Osteoblast (primary cell): ENCODE measurements around the gene GPC5. TPM values are rescaled to one million over a fixed set of nuclear protein-coding genes. Genes with fewer than 3 reads are reported as not detected.

Experiments used
- DNase-seq: peaks from one replicate; pipeline ENCODE4 v3.0.0; 2011; ENCODE audit warnings: low spot score, mixed read lengths; ENCODE audit not compliant: insufficient read length; ENCODE audit errors: missing footprints
- H2AFZ ChIP-seq: 2 replicates; pipeline ENCODE4 v1.6.0; 2011; ENCODE audit warnings: mild to moderate bottlenecking, low read length
- H3K27ac ChIP-seq: 2 replicates; pipeline ENCODE4 v1.5.1; 2011; ENCODE audit warnings: mild to moderate bottlenecking, low read depth, low read length, moderate library complexity
- H3K27me3 ChIP-seq: 2 replicates; pipeline ENCODE4 v1.6.0; 2012; ENCODE audit warnings: mild to moderate bottlenecking, control low read depth, inconsistent platforms, low read length, moderate library complexity; ENCODE audit not compliant: insufficient read depth
- H3K36me3 ChIP-seq: 2 replicates; pipeline ENCODE4 v1.5.1; 2011; ENCODE audit warnings: mild to moderate bottlenecking, low read length, control low read depth, moderate library complexity; ENCODE audit not compliant: insufficient read depth
- H3K4me1 ChIP-seq: 2 replicates; pipeline ENCODE4 v1.5.1; 2011; ENCODE audit warnings: mild to moderate bottlenecking, low read length, control low read depth, moderate library complexity; ENCODE audit not compliant: insufficient read depth
- H3K4me2 ChIP-seq: 2 replicates; pipeline ENCODE4 v1.6.0; 2011; ENCODE audit warnings: mild to moderate bottlenecking, low read length; ENCODE audit not compliant: insufficient read depth
- H3K4me3 ChIP-seq: fragments of 200-600 bp; sonication (generic); 3 replicates; pipeline ENCODE4 v1.5.1; 2012; ENCODE audit warnings: mild to moderate bottlenecking, low read length, inconsistent platforms; ENCODE audit not compliant: insufficient read depth
- H3K79me2 ChIP-seq: 2 replicates; pipeline ENCODE4 v1.6.0; 2012; ENCODE audit warnings: mild to moderate bottlenecking, low read length, control low read depth, inconsistent platforms; ENCODE audit not compliant: insufficient read depth
- H3K9me3 ChIP-seq: 2 replicates; pipeline ENCODE4 v1.5.1; 2011; ENCODE audit warnings: low read depth, low read length, control low read depth
- H4K20me1 ChIP-seq: 2 replicates; pipeline ENCODE4 v1.6.0; 2012; ENCODE audit warnings: mild to moderate bottlenecking, low read length, control low read depth; ENCODE audit not compliant: insufficient read depth
- total RNA-seq: library from RNA; depleted of rRNA; stranded (reverse); fragments of >200 nt; gene quantifications from 2 replicates; pipeline ENCODE4 v1.2.3, GENCODE V29; 2012
- TF ChIP-seq, protein P1 (sequence below): IDR thresholded peaks from 2 replicates; pipeline ENCODE4 v1.5.1; 2011; ENCODE audit warnings: mild to moderate bottlenecking, low read depth, low read length, moderate library complexity; ENCODE audit errors: extremely low read depth

Gene GPC5
- total RNA-seq, 1 donor = 0.36 TPM

GRCh38 chr13:91586609-91587008, 188.2 kb downstream of the GPC5 start:
- DNase-seq = no peak
- H3K36me3 ChIP-seq = no peaks in the 10 kb centered on the region
- no peaks in the 10 kb centered on the region for H4K20me1 ChIP-seq
- no peak overlapping the region for H3K4me3 ChIP-seq
- no peaks in the 10 kb centered on the region for H3K79me2 ChIP-seq
- no peak overlapping the region for H2AFZ ChIP-seq
- no peaks in the 10 kb centered on the region for H3K27me3 ChIP-seq
- H3K4me1 ChIP-seq = no peaks in the 10 kb centered on the region
- no peak overlapping the region for H3K4me2 ChIP-seq
- peaks cover 3% of the 10 kb centered on the region for H3K9me3 ChIP-seq
- TF ChIP-seq, protein P1, sequence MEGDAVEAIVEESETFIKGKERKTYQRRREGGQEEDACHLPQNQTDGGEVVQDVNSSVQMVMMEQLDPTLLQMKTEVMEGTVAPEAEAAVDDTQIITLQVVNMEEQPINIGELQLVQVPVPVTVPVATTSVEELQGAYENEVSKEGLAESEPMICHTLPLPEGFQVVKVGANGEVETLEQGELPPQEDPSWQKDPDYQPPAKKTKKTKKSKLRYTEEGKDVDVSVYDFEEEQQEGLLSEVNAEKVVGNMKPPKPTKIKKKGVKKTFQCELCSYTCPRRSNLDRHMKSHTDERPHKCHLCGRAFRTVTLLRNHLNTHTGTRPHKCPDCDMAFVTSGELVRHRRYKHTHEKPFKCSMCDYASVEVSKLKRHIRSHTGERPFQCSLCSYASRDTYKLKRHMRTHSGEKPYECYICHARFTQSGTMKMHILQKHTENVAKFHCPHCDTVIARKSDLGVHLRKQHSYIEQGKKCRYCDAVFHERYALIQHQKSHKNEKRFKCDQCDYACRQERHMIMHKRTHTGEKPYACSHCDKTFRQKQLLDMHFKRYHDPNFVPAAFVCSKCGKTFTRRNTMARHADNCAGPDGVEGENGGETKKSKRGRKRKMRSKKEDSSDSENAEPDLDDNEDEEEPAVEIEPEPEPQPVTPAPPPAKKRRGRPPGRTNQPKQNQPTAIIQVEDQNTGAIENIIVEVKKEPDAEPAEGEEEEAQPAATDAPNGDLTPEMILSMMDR = no peak
- H3K27ac ChIP-seq = no peak overlapping the region

GRCh38 chr13:91588541-91588940, 190.1 kb downstream of the GPC5 start:
- Histone ChIP-seq H3K4me1 (no peaks in the 10 kb centered on the region), H2AFZ (no peak overlapping the region), H3K36me3 (no peaks in the 10 kb centered on the region), H3K9me3 (peaks cover 3% of the 10 kb centered on the region), H3K27ac (no peak overlapping the region), H3K27me3 (no peaks in the 10 kb centered on the region), H4K20me1 (no peaks in the 10 kb centered on the region), H3K4me2 (no peak overlapping the region), H3K4me3 (no peak overlapping the region), H3K79me2 (no peaks in the 10 kb centered on the region)
- DNase-seq = no peak
- TF ChIP-seq, protein P1 = no peak

DNA sequence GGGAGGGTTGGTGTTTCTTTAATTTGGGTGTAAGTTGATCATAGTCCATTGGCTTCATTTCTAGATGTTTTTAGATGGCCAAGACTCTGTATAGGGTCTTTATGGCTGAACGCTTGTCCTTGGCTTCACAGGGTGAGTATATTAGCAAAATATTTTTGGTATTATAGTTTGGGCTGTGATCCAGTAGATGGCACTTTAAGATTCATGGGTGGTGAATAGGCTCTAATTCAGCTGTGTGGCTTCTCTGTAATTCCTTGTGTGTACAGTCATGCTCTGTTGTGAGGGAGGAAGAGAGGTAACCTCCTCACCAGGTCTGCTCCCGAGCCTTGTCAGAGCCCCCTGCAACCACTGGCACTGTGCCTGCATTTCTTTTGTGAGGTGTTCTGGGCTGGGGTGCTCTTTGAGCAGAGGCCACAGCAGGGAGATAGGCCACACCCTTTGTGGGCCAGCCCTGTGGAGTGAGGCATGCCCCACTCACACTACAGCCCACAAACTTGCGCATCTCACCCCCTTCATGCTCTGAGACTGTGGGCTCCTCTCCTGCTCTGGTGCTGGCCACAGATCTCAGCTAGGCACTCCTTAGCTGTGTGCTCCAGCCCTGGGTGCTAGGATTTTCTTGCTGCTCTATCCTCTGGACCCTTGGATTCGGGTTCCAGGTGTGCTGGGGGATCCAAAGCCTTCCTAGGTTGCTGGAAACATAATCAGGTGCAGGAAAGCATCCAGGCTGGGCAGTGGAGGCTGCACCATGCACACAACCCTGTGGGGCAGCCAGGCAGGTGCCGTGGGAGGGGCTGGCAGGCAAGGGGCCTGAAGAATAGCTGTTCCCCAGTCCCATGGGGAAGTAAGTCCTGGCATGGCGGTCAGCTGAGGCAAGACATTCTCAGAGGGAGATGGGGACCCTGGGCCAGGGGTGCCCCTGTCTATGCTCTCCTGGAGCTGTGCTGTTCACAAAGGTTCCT, 193.9 kb downstream of the GPC5 start:
- no peak for DNase-seq
- Histone ChIP-seq H3K4me2 (no peak overlapping the region), H3K79me2 (no peaks in the 10 kb centered on the region), H2AFZ (no peak overlapping the region), H3K27me3 (no peaks in the 10 kb centered on the region), H3K9me3 (peaks cover 3% of the 10 kb centered on the region), H3K4me3 (no peak overlapping the region), H3K4me1 (no peaks in the 10 kb centered on the region), H3K36me3 (no peaks in the 10 kb centered on the region), H4K20me1 (no peaks in the 10 kb centered on the region), H3K27ac (no peak overlapping the region)
- TF ChIP-seq, protein P1 = no peak

DNA sequence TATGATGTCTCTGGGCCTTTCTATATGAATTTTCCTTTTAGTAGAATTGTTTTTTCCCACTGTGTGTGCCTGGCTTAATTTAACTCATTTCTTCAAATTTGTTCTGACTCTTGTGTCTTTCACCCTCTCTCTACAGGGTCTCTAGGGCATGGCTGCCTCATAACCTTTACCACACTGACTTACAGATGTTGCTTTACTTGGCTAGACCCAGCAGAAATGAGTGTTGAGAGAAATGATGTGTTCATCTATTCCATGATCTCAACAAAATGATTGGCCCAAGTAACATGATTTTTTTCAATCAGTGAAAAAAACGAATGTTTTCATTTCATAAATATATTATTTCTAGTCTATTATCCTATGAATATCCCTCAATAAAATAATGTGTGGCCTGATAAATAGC, 195.0 kb downstream of the GPC5 start:
- peaks cover 3% of the 10 kb centered on the region for H3K9me3 ChIP-seq
- no peaks in the 10 kb centered on the region for H3K79me2 ChIP-seq
- no peaks in the 10 kb centered on the region for H3K27me3 ChIP-seq
- H3K4me3 ChIP-seq = no peak overlapping the region
- H2AFZ ChIP-seq = no peak overlapping the region
- TF ChIP-seq, protein P1 = no peak
- no peaks in the 10 kb centered on the region for H3K36me3 ChIP-seq
- no peak for DNase-seq
- no peak overlapping the region for H3K4me2 ChIP-seq
- no peaks in the 10 kb centered on the region for H3K4me1 ChIP-seq
- H3K27ac ChIP-seq = no peak overlapping the region
- no peaks in the 10 kb centered on the region for H4K20me1 ChIP-seq
